Medulla oblongata (tissue), 1 donor: Measurements from ENCODE around the gene DCANP1.
"Not testable (repeated sequence)": the region's sequence is repeated elsewhere in the genome, so short reads cannot be mapped to it uniquely, and the experiment has no call there.

Experiments
- DNase-seq: peaks from one replicate; pipeline ENCODE4 v3.0.0-alpha.2; 2015; ENCODE audit errors: extremely low spot score

Gene DCANP1

GRCh38 chr5:135447298-135447929 lies at the start of gene DCANP1:
TSS of gene DCANP1 (minus strand) at chr5:135447348. CDS start at chr5:135447108, 240 bp downstream.
- DNase-seq = no peak

DNA sequence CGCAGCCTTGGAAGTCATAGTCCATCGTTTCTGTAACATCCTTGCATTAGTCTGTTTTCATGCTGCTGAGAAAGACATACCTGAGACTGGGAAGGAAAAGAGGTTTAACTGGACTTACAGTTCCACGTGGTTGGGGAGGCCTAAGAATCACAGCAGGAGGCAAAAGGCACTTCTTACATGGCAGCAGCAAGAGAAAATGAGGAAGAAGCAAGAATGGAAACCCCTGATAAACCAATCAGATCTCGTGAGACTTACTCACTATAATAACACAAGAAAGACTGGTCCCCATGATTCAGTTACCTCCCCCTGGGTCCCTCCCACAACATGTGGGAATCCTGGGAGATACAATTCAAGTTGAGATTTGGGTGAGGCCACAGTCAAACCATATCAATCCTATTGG lies 48.4 kb upstream of the DCANP1 start:
- DNase-seq = not testable (repeated sequence)

- DNase-seq = no peak
These were observed 47.0 kb upstream of the DCANP1 start for GRCh38 chr5:135494196-135494595.

- peak; percentile 40 for DNase-seq
These were observed 46.4 kb upstream of the DCANP1 start for GRCh38 chr5:135493406-135494180.

- no peak for DNase-seq
These were observed 45.1 kb upstream of the DCANP1 start for GRCh38 chr5:135492319-135492626.

- DNase-seq = no peak
These were observed 44.6 kb upstream of the DCANP1 start for GRCh38 chr5:135491552-135492318.

DNA sequence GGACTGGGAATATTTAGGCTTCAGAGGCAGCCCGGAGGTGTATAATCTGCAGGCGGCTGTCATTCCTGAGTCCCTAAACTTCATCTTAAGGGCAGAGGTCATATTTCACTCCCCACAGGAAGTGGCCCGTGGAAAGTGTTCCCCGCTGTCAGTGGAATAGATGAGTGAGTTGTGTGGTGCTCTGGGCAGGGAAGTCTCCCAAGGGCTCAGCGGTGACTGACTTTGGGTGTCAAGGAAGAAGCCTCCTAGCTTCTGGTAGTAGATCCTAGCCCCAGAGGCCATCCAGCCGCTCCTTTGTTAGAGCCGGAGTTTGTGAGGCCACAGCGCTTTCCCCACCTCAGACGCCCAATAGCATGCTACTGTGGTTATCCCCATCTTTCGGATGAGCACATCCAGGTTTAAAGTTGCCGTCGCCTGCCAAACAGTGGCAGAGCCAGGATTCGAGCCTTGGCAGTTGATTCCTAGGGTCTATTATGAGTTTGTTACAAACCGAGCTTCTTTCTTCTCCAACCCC lies 43.9 kb upstream of the DCANP1 start:
- DNase-seq = no peak

DNA sequence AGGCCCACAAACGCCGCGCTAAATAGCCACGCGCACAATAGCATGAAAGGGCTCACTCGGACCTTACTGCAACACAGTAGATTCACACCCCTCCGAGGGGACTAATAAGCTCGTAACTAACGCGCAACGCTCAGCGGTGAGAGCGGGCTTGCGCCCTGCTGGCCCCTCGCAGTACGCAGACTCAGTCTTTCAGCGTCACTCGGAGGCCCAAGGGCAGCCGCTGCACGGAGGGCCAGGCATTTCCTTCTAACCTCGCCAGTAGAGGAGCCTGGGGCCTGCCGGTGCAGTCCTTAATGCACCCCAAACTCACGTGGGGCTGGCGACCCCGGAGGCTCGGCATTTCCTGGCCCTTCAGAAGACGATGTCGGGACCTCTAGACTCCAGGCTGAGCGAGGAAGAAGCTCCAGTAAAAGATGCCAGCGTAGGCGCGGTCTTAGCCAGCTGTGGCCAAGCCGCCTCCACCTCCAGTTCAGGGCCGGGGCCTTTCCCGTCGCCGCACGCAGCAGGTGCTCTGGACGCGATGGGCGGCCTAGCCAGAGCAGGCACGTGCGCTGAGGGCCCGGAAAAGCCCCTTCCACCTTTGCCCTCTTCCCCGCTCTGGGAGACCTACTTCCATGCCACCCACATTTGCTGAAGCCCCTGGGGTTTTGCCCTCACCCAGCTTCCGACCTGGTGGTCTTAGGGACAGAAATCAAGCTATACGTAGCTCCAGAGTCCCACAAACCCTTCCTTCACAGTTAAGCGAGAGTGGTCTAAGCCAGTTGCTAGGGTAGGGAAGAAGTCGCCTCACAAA lies 43.3 kb upstream of the DCANP1 start:
- DNase-seq = no peak

DNA sequence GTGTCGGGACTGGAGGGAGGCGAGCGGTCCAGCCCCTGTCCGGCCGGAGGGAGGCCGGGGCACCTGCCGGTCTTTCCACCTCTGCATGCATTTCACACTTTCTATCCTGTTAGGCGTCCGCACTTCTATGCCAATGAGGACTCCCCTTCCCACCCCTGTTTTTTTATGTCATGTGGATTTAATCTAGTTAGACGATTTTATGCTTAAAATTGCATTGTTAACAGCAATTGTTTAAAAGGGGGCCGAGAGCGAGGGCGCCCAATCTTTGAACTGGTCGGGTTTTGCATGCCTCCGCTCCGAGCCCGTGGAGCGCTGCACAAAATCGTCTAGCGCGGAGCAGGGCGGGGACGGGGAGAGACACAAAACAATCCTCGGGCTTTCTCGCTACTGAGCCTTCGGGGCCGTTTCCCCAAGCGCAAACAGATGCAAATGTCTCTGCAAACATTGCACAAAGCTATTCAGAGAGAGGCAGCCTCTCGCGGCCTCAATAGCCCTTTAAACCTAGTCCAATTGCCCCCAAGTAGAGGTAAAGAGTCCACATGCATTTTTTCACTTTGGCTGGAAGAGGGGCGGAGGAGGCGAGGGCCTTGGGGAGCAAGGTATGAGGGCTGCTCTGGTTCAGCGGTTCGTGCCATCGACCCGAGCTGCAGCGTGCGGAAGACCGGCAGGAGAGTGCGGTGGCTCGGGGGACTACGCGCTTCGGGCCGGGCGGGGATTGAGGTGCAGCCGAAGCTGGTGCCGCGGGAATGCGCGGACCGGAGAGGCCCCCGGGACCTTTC lies 42.5 kb upstream of the DCANP1 start:
- no peak for DNase-seq

DNA sequence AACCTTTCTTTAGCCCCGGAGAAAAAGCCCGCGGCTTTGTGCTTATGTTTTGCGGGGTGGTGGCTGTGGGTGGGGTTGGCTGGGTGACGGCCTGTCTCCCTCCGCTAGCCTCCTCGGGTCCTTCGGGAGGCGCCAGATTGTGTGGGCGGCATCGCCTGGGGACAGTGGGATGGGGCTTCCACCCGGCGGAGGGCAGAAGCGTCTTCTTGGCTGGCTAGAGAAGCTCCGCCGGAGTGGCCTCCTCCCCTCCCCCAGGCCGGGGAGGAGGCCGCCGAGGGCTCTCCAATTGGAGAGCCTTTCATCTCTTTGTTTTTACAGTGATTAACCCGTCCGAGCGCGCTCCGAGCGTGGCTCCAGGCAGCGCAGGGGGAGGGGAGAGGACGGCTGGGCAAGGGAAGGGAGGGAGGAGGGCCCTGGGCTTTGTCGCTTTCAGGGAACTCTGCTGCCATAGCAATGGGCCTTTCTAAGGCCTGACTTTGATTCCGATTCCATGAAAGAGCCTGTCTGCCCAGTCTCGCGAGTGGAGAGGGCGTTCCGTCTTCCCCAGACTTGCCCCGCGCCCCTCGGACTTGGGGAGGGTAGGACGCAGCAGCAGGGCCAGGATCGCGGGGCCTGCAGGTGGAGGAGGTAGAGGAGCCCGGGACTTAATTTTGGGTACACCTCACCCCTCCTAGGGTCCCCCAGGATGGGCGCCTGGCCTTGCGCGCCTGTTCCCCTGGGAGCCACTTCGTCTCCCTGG lies 41.7 kb upstream of the DCANP1 start:
- peak; percentile 51 for DNase-seq

- no peak for DNase-seq
These were observed 40.8 kb upstream of the DCANP1 start for GRCh38 chr5:135487839-135488514.

DNA sequence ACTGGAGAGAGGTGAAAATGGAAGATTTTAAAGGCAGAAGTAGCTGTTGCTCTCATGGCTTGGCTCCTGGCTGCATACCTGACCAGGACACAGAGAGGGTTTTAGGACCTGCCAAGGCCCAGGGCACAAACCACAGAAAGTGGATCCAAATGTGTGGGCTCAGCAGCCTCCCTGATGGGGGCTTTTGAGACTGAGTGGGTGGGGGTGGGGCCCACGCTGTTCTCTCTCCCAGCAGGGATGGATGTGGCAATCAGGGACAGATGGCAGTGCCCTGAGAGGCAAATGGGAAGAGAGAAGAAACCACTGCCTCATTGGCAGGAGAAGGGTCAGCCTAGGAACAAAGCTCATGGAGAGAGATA lies 39.9 kb upstream of the DCANP1 start:
- no peak for DNase-seq

DNA sequence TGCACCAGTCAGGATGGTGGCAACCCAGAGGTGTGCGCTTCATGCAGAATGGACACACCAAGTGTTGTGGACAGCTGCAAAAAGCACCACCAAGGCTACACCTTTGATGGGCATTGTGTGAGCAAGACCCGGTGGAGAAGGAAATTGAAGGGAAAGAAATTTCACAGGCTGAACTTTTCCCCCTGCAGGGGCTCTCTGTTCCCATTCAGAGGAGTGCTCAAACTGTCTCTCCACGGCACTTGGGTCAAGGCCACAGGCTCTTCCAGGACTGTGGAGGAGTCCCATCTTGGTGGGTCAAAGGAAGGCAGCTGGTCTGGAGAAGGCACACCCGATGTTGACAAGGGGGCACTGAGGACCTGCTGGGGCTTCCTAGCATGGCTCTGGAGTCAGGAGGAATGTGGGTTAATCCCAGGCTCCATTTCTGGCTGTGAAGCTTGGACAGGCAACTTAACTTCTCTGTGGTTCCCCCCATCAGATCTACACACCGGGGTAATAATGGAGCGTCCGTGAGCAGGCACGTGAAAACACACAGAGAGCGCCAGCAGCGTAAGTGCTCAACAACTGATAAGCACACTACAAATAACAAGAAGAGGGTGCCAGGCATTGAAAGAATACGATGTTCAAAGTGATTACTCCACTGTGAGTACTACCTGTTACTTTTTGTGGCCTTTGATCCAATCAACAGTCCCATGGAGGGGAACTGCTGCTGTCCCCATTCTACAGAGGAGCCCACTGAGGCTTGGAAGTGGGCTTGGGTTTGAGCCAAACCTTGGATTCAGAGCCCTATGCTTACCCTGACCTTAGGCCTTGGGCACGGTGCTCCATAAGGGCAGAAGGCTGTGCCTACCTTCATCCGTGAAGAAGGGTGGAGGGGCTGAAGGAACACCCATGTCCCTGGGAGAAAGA lies 39.2 kb upstream of the DCANP1 start:
- no peak for DNase-seq

DNA sequence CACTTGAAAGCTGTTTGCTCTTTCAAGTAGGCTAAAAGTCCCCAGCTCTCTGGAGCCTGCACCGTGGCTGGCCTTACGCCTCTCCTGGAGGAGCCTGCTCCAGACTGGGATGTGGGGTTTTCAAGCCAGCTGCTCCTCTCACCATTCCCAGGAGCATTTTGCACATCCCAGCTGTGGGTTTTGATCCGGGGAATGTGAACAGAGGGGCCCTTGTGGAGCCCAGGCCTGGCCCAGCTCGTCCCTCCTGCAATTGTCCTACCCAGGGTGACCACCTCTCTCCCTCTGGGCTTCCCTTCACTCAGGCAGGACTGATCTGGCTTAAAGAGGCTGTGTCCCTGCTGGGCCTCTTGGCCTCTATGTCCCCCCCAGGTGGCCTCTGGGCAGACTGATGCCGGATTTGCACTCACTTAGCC lies 37.5 kb upstream of the DCANP1 start:
- DNase-seq = no peak

GRCh38 chr5:135483254-135483653 lies 36.1 kb upstream of the DCANP1 start:
- no peak for DNase-seq

DNA sequence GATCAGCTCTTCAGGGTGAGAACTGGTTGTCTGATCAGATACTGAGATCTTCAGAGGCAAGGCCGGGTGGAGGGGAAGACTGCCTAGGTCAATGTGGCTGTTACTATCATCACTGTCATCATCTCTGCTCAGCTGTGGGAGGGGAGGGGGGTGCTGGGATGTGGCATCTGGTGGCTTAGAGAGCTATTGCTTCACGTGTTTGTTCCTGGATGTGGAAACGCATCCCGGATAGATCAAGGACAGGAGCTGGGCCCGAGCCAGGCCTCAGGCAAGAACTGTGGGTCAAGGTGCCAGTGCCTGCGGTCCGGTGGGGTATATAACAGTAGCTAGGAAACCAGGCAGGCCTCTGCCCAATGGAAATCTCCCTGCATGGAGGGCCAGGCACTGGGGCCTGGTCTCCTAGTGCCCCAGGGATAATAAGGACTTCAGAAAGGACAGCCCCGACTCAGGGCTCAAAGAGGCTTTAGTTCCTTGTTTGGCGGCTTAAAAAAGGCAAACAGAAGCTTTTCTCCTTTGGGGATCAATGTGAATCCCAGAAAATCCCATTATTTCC lies 35.3 kb upstream of the DCANP1 start:
- DNase-seq = no peak

DNA sequence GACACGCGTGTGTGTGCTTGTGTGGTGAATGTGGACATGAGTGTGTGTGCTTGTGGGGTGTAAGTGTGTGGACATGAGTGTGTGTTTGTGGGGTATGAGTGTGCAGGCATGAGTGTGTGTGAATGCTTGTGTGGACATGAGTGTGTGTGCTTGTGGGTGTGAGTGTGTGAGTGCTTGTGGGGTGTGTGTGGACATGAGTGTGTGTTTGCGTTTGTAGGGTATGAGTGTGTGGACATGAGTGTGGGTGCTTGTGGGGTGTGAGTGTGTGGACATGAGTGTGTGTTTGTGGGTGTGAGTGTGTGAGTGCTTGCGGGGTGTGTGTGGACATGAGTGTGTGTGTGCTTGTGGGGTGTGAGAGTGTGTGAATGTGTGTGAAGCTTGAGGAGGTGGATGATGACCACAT lies 34.8 kb upstream of the DCANP1 start:
- DNase-seq = no peak

DNA sequence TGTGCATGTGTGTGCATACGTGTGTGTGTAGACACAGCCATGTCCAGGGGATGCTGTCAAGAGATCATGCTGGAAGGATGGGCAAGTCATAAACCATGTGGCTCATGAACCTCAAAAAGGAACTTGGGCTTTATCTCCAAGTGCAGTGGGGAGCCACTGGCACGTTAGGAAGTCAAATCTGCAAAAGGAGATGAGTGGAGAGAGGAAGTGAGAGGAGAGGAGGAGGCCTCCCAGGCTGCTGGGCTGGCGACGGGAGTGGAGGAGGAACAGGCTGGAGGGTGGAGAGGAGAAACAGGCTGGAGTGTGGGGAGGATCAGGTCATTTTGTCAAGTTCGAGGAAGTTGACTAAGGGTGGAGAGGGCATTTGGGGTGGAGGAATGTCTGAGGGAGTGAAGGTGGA lies 34.2 kb upstream of the DCANP1 start:
- DNase-seq = no peak
